22Rv1 (cell line): Measurements from ENCODE around the gene BTD.

Experiments
- ZFX ChIP-seq: fragments of 450-650 bp; IDR thresholded peaks from 2 replicates; pipeline ENCODE4 v1.6.1; 2017; ENCODE audit warnings: antibody characterized with exemption, borderline replicate concordance
- TF ChIP-seq, protein P1 (sequence below): fragments of 450-650 bp; IDR thresholded peaks from 2 replicates; pipeline ENCODE4 v1.5.1; 2017; ENCODE audit warnings: mild to moderate bottlenecking

GRCh38 chr3:15629860-15630597, 28.5 kb downstream of the BTD start:
- TF ChIP-seq, protein P1, sequence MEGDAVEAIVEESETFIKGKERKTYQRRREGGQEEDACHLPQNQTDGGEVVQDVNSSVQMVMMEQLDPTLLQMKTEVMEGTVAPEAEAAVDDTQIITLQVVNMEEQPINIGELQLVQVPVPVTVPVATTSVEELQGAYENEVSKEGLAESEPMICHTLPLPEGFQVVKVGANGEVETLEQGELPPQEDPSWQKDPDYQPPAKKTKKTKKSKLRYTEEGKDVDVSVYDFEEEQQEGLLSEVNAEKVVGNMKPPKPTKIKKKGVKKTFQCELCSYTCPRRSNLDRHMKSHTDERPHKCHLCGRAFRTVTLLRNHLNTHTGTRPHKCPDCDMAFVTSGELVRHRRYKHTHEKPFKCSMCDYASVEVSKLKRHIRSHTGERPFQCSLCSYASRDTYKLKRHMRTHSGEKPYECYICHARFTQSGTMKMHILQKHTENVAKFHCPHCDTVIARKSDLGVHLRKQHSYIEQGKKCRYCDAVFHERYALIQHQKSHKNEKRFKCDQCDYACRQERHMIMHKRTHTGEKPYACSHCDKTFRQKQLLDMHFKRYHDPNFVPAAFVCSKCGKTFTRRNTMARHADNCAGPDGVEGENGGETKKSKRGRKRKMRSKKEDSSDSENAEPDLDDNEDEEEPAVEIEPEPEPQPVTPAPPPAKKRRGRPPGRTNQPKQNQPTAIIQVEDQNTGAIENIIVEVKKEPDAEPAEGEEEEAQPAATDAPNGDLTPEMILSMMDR = peak; percentile 70
- no peak for TF ChIP-seq ZFX
